Suppressor macrophage treated with lipopolysaccharide for 4 hours (primary cell): Measurements from ENCODE around the gene TRPC4AP.
"Not testable (repeated sequence)": the region's sequence is repeated elsewhere in the genome, so short reads cannot be mapped to it uniquely, and the experiment has no call there.

Source experiments
- DNase-seq: peaks from one replicate; pipeline ENCODE4 v3.0.0-alpha.2; 2020

Gene TRPC4AP

DNA sequence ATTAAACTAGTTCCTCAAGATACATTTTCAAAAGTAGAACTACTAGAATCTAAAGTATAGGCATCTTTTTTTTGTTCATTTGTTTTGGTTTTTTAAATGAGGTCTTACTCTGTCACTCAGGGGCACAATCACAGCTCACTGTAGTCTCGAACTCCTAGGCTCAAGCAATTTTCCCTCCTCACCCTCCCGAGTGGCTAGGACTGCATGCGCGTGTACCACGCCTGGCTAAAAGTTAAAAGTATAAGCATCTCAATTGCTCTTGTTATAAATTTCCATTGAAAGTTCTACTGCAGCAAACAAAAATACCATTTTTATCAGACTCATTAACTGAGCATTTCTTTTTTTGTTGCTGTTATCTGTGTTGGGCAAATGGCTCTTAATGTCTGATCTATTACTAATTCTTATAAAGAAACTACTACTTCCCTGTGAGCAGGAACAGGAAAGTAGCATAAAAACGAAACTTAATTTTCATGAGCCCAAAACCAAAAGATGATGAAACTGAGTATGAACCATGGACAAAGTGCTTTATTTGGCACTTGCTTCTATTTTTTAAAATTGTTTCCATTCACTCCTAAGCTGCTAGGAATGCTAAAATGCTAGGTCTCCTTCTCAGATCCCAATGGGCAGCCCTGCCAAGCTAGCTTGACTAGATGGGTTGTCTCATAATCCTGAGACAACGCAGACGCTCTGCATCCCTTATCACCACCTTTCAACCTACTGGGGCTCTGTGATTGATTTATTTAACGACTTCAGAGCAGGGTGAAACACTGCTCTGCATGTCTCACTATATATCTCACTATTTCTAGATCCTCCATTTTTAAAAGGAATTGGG is 36.9 kb downstream of the TRPC4AP start:
- DNase-seq = peak; percentile 83

- peak; percentile 45 for DNase-seq
These were observed 37.8 kb downstream of the TRPC4AP start for GRCh38 chr20:35054814-35055213.

- DNase-seq = not testable (repeated sequence)
These were observed 40.0 kb downstream of the TRPC4AP start for GRCh38 chr20:35052616-35053015.

DNA sequence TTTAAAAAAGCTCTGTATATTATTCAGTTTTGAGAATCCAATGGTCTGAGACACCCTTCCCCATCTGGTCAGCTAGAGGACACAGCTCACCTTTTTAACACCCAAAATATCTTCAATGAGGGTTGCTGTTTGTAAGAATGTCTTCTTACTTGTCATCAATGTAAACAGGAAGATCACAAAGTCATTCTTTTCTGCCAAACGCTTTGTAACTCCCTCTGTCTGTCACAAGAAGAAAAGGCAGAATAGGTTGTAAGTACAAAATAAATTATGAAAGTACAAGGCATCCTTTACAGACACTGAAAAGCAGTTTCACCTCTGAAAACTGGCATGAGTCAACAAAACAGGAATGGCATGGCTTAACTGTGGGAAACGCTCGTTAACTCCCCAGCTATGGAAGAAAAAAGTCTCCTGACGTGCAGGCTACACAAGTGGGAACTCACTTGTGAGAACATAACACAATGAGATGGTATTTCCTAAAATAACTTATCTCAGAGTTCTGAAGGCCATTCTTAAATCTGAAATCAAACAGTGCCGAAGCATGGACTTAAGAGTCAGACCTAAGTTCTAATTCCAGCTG is 42.7 kb downstream of the TRPC4AP start:
- DNase-seq = no peak

GRCh38 chr20:35048739-35049138 is 43.9 kb downstream of the TRPC4AP start:
- no peak for DNase-seq

- DNase-seq = no peak
These were observed 50.3 kb downstream of the TRPC4AP start for GRCh38 chr20:35042268-35042667.

- no peak for DNase-seq
These were observed 52.0 kb downstream of the TRPC4AP start for GRCh38 chr20:35040646-35041045.

GRCh38 chr20:35039846-35040489 is 52.6 kb downstream of the TRPC4AP start:
- peak; percentile 12 for DNase-seq

DNA sequence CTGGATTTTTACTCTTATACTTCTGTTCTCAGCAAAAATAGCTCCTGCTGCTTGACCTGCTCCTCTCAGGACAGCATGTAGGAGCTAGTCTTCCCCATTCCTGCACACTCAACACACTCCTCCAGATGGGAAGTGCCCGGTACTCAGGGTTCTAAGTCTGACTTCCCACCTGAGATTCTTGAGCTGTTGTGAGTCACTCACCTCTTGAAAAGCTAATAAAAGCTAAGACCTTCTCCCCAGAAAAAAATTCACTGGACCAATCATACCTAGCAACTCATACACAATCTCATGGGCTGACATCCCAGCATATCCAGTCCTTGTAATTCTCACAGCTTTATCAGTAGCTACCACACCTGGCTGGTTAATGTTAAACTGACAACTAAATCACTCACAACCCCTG is 53.5 kb downstream of the TRPC4AP start:
- no peak for DNase-seq

DNA sequence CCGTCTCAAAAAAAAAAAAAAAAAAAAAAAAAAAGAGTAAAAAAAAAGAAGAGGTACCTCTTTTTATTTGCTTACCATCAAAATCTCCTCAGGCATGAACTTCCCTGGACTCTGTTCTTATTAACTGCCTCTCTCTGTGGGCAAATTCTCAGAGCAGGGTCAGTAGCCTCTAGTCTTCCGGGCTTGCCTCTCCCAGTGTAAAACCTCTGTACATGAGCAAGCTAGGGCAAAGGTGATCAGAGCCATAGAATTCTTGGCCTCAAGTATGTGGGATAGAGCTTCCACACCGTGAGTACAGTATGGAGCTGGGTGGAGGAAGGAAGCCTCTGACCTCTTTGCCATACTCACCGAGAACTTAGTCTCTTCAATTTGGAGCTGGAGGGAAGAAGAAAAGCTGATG is 58.5 kb downstream of the TRPC4AP start:
- DNase-seq = no peak

GRCh38 chr20:35030136-35030535 is 62.5 kb downstream of the TRPC4AP start:
- no peak for DNase-seq

- DNase-seq = no peak
These were observed 65.3 kb downstream of the TRPC4AP start for GRCh38 chr20:35027301-35027700.

GRCh38 chr20:35025116-35025515 is 67.5 kb downstream of the TRPC4AP start:
- DNase-seq = no peak

DNA sequence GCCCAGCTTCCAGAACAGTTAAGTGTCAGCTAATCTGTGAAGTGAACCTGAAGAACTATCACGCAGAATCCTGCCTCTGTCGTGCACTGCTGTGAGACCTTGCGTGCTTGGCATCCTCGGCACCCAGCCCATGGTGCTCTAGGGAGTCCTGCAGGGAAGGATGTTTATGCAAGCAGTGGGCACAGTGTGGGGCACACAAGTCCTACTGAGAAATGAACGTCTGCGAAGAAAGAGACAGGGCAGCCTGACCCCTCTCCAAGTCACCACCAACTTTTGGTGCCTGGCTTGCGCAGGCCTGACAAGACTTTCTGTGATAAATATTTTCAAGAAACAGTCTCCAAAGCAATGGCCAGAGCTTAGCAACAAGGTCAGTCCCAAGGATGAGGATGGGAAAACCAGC is 69.0 kb downstream of the TRPC4AP start:
- no peak for DNase-seq

GRCh38 chr20:35021831-35022230 is 70.8 kb downstream of the TRPC4AP start:
- DNase-seq = no peak

DNA sequence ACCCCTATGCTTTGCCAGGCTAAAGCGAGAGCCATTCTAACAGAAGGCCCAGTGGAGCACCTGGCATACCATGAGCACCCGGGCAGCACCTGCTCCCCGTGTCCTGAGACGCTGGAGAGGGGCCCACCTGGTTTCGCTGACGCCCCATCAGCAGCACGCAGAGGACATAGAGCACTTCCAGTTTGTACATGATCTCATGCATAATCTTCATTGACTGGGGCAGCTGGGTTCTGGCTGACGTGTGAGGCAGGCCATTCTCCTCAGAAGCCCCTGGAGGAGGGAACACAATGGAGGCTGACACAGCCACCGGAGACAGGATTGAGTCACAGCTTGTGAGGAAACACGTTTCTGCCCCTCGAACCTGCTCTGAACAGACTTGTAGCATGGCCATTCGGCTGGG is 71.5 kb downstream of the TRPC4AP start:
- no peak for DNase-seq

DNA sequence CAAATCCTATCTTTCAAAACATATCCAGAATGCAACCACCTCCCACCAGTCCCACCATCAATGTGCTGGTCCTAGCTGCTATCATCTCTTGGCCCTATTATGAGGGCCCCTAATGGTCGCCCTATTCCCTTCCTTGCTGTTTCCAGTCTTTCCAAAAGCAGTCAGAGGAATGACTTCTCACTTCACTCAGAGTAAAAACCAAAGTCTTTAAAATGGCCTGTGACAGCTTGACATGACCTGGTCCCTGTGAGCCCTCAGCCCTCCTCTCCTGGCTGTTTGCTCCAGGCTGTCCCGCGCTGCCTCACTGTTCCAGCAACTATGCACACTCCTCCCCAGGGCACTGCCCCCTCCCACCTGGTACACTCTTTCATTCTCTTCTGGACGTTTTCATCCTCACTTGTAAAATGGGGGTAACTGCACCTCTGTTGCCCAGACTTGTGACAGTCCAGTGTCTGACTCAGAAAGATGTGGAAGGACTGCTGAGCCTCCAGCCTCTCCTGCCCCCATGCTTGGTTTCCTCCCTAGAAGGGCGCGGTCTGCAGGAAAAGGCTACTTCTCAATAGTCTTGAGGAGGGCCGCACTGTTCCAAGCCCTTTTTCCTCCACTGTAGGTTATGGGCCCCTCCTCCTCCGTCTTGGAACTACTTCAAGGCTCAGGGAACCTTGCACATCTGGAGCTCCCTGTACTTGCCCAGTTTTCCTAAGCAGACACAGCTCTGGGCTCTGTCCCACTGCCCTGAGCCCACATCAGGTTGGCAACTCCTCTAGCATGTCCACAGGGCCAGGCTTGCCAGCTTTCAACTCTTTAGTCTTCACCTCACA is 72.3 kb downstream of the TRPC4AP start:
- DNase-seq = no peak

- no peak for DNase-seq
These were observed 73.8 kb downstream of the TRPC4AP start for GRCh38 chr20:35018590-35019371.

DNA sequence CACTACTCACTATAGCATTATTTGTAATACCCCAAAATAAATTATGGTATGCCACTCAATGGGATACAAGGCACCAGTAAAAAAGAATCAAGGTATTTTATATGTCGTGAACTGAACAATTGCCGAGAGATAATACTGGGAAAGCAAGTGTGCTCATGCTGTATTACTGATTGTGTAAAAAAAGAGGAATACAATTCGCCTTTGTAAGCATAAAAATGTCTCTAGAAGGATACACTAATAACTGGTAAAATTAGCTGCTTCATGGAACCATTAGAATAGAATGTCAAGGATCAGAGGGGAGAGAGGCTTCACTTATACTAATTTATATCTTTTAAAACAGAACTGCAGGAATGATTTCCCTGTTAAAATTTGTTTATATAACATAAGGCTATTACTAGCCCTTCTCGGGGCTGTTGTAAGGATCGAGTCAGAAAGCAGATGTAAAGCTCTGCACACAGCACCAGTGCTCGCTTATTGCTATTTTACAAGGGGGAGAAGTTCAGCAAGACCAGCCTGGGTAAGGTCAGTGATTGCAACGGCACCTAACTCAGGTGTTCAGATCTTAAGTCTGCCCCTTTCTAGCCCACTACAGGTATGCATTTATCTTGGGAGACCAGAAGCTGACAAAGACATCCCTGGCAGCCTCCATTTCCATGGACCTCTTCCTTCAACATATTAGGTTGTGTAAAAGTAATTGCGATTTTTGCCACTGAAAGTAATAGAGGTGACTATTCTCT is 75.3 kb downstream of the TRPC4AP start:
- DNase-seq = no peak

- no peak for DNase-seq
These were observed 76.8 kb downstream of the TRPC4AP start for GRCh38 chr20:35015863-35016193.

- DNase-seq = no peak
These were observed 78.1 kb downstream of the TRPC4AP start for GRCh38 chr20:35014537-35014936.
